DND-41 (cell line): ENCODE measurements around the gene VAMP1.

Experiments
- ATAC-seq: fragments of 200-7000 bp; cut with Tn5 transposase; 3 replicates; pipeline ENCODE4 v1.9.1; 2021; ENCODE audit warnings: low read depth; ENCODE audit not compliant: insufficient read depth
- DNase-seq: peaks from one replicate; pipeline ENCODE4 v3.0.0-alpha.2; 2020
- H2AFZ ChIP-seq: 2 replicates; pipeline ENCODE4 v1.6.0; 2012; ENCODE audit warnings: low read depth, low read length
- H3K27ac ChIP-seq: 2 replicates; pipeline ENCODE4 v1.5.1; 2012; ENCODE audit warnings: low read length, inconsistent platforms
- H3K27me3 ChIP-seq: fragments of 200-600 bp; sonication (generic); 2 replicates; pipeline ENCODE4 v1.6.0; 2012; ENCODE audit warnings: low read length, mild to moderate bottlenecking, inconsistent platforms; ENCODE audit not compliant: insufficient read depth, poor library complexity
- H3K36me3 ChIP-seq: 2 replicates; pipeline ENCODE4 v1.5.1; 2012; ENCODE audit warnings: low read length, inconsistent platforms; ENCODE audit not compliant: insufficient read depth
- H3K4me1 ChIP-seq: 2 replicates; pipeline ENCODE4 v1.5.1; 2012; ENCODE audit warnings: mild to moderate bottlenecking, low read length; ENCODE audit not compliant: insufficient read depth
- H3K4me2 ChIP-seq: 2 replicates; pipeline ENCODE4 v1.6.0; 2012; ENCODE audit warnings: mild to moderate bottlenecking, moderate library complexity, low read length, inconsistent platforms; ENCODE audit not compliant: insufficient read depth
- H3K4me3 ChIP-seq, 2 experiments: fragments of 200-600 bp in 1 of 2; shearing (Covaris generic) in 1 of 2; 2 replicates each; pipeline ENCODE4 v1.5.1; 2012 to 2016; ENCODE audit warnings: inconsistent platforms in 2 of 2, low read length in 2 of 2, mild to moderate bottlenecking in 2 of 2, low read depth in 1 of 2, moderate library complexity in 1 of 2
- H3K79me2 ChIP-seq: 2 replicates; pipeline ENCODE4 v1.6.0; 2012; ENCODE audit warnings: low read length, inconsistent platforms; ENCODE audit not compliant: insufficient read depth
- H3K9ac ChIP-seq: 2 replicates; pipeline ENCODE4 v1.6.0; 2012; ENCODE audit warnings: low read depth, mild to moderate bottlenecking, inconsistent platforms, low read length, moderate library complexity
- H3K9me3 ChIP-seq: 2 replicates; pipeline ENCODE4 v1.5.1; 2012; ENCODE audit warnings: low read length, moderate library complexity, mild to moderate bottlenecking, inconsistent platforms; ENCODE audit not compliant: insufficient read depth, severe bottlenecking
- H4K20me1 ChIP-seq: 2 replicates; pipeline ENCODE4 v1.6.0; 2012; ENCODE audit warnings: low read length; ENCODE audit not compliant: insufficient read depth
- CTCF ChIP-seq: IDR thresholded peaks from 2 replicates; pipeline ENCODE4 v1.5.1; 2012; ENCODE audit warnings: borderline replicate concordance, low read length, moderate library complexity, mild to moderate bottlenecking; ENCODE audit not compliant: poor library complexity, severe bottlenecking; ENCODE audit errors: extremely low read depth
- EZH2 ChIP-seq: IDR thresholded peaks from 3 replicates; pipeline ENCODE4 v1.6.1; 2012; ENCODE audit warnings: borderline replicate concordance, low read depth, mild to moderate bottlenecking, moderate library complexity, low read length, inconsistent platforms; ENCODE audit not compliant: severe bottlenecking

VAMP1 gene

GRCh38 chr12:6452245-6452943 lies 18.1 kb downstream of the VAMP1 start:
- peaks cover 31% of the 10 kb centered on the region for H3K36me3 ChIP-seq
- H3K9ac ChIP-seq = peak overlapping the region; percentile 87
- peak; percentile 40 for DNase-seq
- no peaks in the 10 kb centered on the region for H3K27me3 ChIP-seq
- peaks cover 22% of the 10 kb centered on the region for H3K79me2 ChIP-seq
- H2AFZ ChIP-seq = peak overlapping the region; percentile 85
- no peak; the same call in 2 of the 3 replicates for ATAC-seq
- H4K20me1 ChIP-seq = no peaks in the 10 kb centered on the region
- H3K9me3 ChIP-seq = no peaks in the 10 kb centered on the region
- peak overlapping the region; percentile 84 for H3K4me2 ChIP-seq
- peak overlapping the region; percentile 36 to 78 for H3K4me3 ChIP-seq
- TF ChIP-seq CTCF (peak; percentile 2), EZH2 (no peak)
- H3K4me1 ChIP-seq = peaks cover 32% of the 10 kb centered on the region
- H3K27ac ChIP-seq = peak overlapping the region; percentile 97

GRCh38 chr12:6451348-6452244 lies 18.9 kb downstream of the VAMP1 start, which contains the start of gene TAPBPL:
TAPBPL (plus strand) TSS chr12:6452042; CDS start chr12:6452249, 207 bp downstream.
- Histone ChIP-seq H3K27ac (peak within 1 kb of the TSS; percentile 97), H3K4me3 (peak within 1 kb of the TSS; percentile 36 to 78), H2AFZ (peak within 1 kb of the TSS; percentile 85), H3K4me2 (peak within 1 kb of the TSS; percentile 84), H4K20me1 (no peaks in the 10 kb centered on the region), H3K27me3 (no peaks in the 10 kb centered on the region), H3K9ac (peak within 1 kb of the TSS; percentile 87), H3K9me3 (no peaks in the 10 kb centered on the region), H3K36me3 (peaks cover 24% of the 10 kb centered on the region), H3K4me1 (peaks cover 32% of the 10 kb centered on the region), H3K79me2 (peaks cover 22% of the 10 kb centered on the region)
- ATAC-seq (peak; percentile 91), DNase-seq (peak; percentile 90)
- TF ChIP-seq EZH2 (no peak), CTCF (peak; percentile 2)

- ATAC-seq = peak; percentile 5
- H2AFZ ChIP-seq = peak overlapping the region; percentile 85
- no peak for DNase-seq
- H3K9ac ChIP-seq = peak overlapping the region; percentile 87
- H3K9me3 ChIP-seq = no peaks in the 10 kb centered on the region
- peaks cover 22% of the 10 kb centered on the region for H3K79me2 ChIP-seq
- H3K4me2 ChIP-seq = peak overlapping the region; percentile 84
- no peaks in the 10 kb centered on the region for H3K27me3 ChIP-seq
- peak overlapping the region; percentile 97 for H3K27ac ChIP-seq
- peak overlapping the region; percentile 36 to 78 for H3K4me3 ChIP-seq
- TF ChIP-seq CTCF (no peak), EZH2 (no peak)
- peaks cover 24% of the 10 kb centered on the region for H3K36me3 ChIP-seq
- H3K4me1 ChIP-seq = peaks cover 32% of the 10 kb centered on the region
- H4K20me1 ChIP-seq = no peaks in the 10 kb centered on the region
Observed at GRCh38 chr12:6450869-6451347, 19.6 kb downstream of the VAMP1 start.
